Smooth muscle cell (in vitro differentiated cells): Measurements from ENCODE around the gene HS1BP3. TPM values are rescaled to one million over a fixed set of nuclear protein-coding genes. Genes with fewer than 3 reads are reported as not detected.

Experiments
- DNase-seq: peaks from one replicate; lab custom pipeline; 2025; ENCODE audit not compliant: unreplicated experiment; lab: John Stamatoyannopoulos, UW
- H2AFZ ChIP-seq: fragments of 200-600 bp; sonication (generic); 2 replicates; pipeline ENCODE4 v1.6.0; 2016; ENCODE audit warnings: antibody characterized with exemption, low read depth, mild to moderate bottlenecking
- H3F3A ChIP-seq: fragments of 200-600 bp; sonication (generic); 2 replicates; pipeline ENCODE4 v1.6.0; 2017; ENCODE audit warnings: antibody characterized with exemption, low read depth
- H3K27ac ChIP-seq: fragments of 200-600 bp; sonication (generic); 2 replicates; pipeline ENCODE4 v1.5.1; 2016; ENCODE audit warnings: low read depth, mild to moderate bottlenecking
- H3K27me3 ChIP-seq: fragments of 200-600 bp; sonication (generic); 2 replicates; pipeline ENCODE4 v1.6.1; 2016; ENCODE audit warnings: low read depth, mild to moderate bottlenecking
- H3K36me3 ChIP-seq: fragments of 200-600 bp; sonication (generic); 2 replicates; pipeline ENCODE4 v1.5.1; 2016; ENCODE audit warnings: low read depth
- H3K4me1 ChIP-seq: fragments of 200-600 bp; sonication (generic); 2 replicates; pipeline ENCODE4 v1.5.1; 2016; ENCODE audit warnings: low read depth
- H3K4me2 ChIP-seq: fragments of 200-600 bp; sonication (generic); 2 replicates; pipeline ENCODE4 v1.6.0; 2016; ENCODE audit warnings: mild to moderate bottlenecking
- H3K4me3 ChIP-seq: fragments of 200-600 bp; sonication (generic); 2 replicates; pipeline ENCODE4 v1.5.1; 2016; ENCODE audit warnings: mild to moderate bottlenecking
- H3K79me2 ChIP-seq: fragments of 200-600 bp; sonication (generic); 2 replicates; pipeline ENCODE4 v1.6.0; 2016; ENCODE audit warnings: low read depth, mild to moderate bottlenecking
- H3K9ac ChIP-seq: fragments of 200-600 bp; sonication (generic); 2 replicates; pipeline ENCODE4 v1.6.0; 2016; ENCODE audit warnings: low read depth
- H3K9me3 ChIP-seq: fragments of 200-600 bp; sonication (generic); replicated peaks from 2 replicates; pipeline ENCODE4 v1.5.1; 2016; ENCODE audit warnings: low read depth
- H4K20me1 ChIP-seq: fragments of 200-600 bp; sonication (generic); 2 replicates; pipeline ENCODE4 v1.6.0; 2016; ENCODE audit warnings: low read depth
- CTCF ChIP-seq: fragments of 200-600 bp; sonication (generic); IDR thresholded peaks from 2 replicates; pipeline ENCODE4 v1.5.1; 2017; ENCODE audit warnings: borderline replicate concordance, mild to moderate bottlenecking, antibody characterized with exemption; ENCODE audit not compliant: insufficient read depth, poor library complexity, severe bottlenecking
- WGBS: methylation state at CpG from one replicate; pipeline ENCODE4 v1.1.7; 2016; ENCODE audit warnings: low lambda C conversion rate; 5-methylcytosine and 5-hydroxymethylcytosine counted together
- polyA plus RNA-seq: library from polyadenylated mRNA; unstranded; fragments of >200 nt; fragmentation: Nextera tagmentation; extraction: Ambion mirVana; gene quantifications from 2 replicates; pipeline ENCODE4 v1.2.1, GENCODE V29; 2016
- total RNA-seq: library from RNA; depleted of rRNA; stranded (reverse); fragments of >200 nt; gene quantifications from 2 replicates; pipeline ENCODE4 v1.2.3, GENCODE V29; 2014

Gene HS1BP3
- total and polyA plus RNA-seq, 2 experiments from 2014 or later, result 9.3 to 20.4 TPM

GRCh38 chr2:20617081-20617575 is 33.8 kb downstream of the HS1BP3 start:
- no peak for TF ChIP-seq CTCF
- Histone ChIP-seq H3K79me2 (no peaks in the 10 kb centered on the region), H3K36me3 (no peaks in the 10 kb centered on the region), H3K27me3 (no peaks in the 10 kb centered on the region), H3K9ac (no peak overlapping the region), H2AFZ (no peak overlapping the region), H3K4me1 (peaks cover 30% of the 10 kb centered on the region), H3K4me2 (peak overlapping the region; percentile 68), H3K4me3 (no peak overlapping the region), H4K20me1 (no peaks in the 10 kb centered on the region), H3K9me3 (no peaks in the 10 kb centered on the region), H3K27ac (peak overlapping the region; percentile 94), H3F3A (peaks cover 15% of the 10 kb centered on the region)
- DNase-seq, result no peak
- WGBS, result 46% methylated on average over 10 of the region's 10 CpGs

- Histone ChIP-seq H3K9ac (no peak overlapping the region), H3F3A (peaks cover 18% of the 10 kb centered on the region), H3K27me3 (no peaks in the 10 kb centered on the region), H3K9me3 (no peaks in the 10 kb centered on the region), H3K4me1 (peaks cover 27% of the 10 kb centered on the region), H2AFZ (no peak overlapping the region), H3K36me3 (no peaks in the 10 kb centered on the region), H3K27ac (no peak overlapping the region), H3K4me2 (no peak overlapping the region), H4K20me1 (no peaks in the 10 kb centered on the region), H3K4me3 (no peak overlapping the region), H3K79me2 (no peaks in the 10 kb centered on the region)
- no peak for DNase-seq
- no peak for TF ChIP-seq CTCF
- 93% methylated on average over 4 of the region's 4 CpGs for WGBS
Observed at GRCh38 chr2:20616341-20616871, 34.5 kb downstream of the HS1BP3 start.

- H3K36me3 ChIP-seq, result no peaks in the 10 kb centered on the region
- no peaks in the 10 kb centered on the region for H3K27me3 ChIP-seq
- no peak overlapping the region for H3K4me3 ChIP-seq
- no peaks in the 10 kb centered on the region for H3K79me2 ChIP-seq
- H4K20me1 ChIP-seq, result no peaks in the 10 kb centered on the region
- peaks cover 27% of the 10 kb centered on the region for H3K4me1 ChIP-seq
- H3K9me3 ChIP-seq, result no peaks in the 10 kb centered on the region
- H3K9ac ChIP-seq, result no peak overlapping the region
- 86% methylated on average over 9 of the region's 9 CpGs for WGBS
- TF ChIP-seq CTCF, result no peak
- peaks cover 18% of the 10 kb centered on the region for H3F3A ChIP-seq
- no peak overlapping the region for H3K4me2 ChIP-seq
- H3K27ac ChIP-seq, result no peak overlapping the region
- no peak overlapping the region for H2AFZ ChIP-seq
- no peak for DNase-seq
Observed at GRCh38 chr2:20615466-20616241, 35.2 kb downstream of the HS1BP3 start.
